Measurements from ENCODE around the gene LIN37. TPM values are rescaled to one million over a fixed set of nuclear protein-coding genes. Genes with fewer than 3 reads are reported as not detected.

Gene LIN37
- total RNA-seq, 2 donors from 2014 or later, result 5.1 to 7.5 TPM

DNA sequence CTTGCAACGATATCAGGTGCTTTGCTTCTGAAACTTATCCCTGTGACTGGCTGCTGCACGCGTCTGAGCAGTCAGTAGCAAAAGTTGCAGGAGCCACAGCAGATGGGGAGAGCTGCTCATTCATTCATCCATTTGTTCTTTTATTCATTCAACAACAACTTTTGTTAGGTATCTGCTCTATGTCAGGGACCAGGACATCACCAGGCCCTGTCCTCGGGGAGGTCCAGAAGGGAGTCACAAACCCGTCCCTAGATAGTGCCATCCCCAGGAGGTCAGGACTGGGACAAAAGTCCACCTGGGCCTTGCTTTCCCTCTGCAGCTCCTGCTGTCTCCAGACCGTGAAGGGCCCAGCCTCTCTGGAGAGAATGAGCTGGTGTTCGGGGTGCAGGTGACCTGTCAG is 29.6 kb downstream of the LIN37 start:
- Histone ChIP-seq H3K4me1 (no peaks in the 10 kb centered on the region), H3K27me3 (no peaks in the 10 kb centered on the region), H3K36me3 (no peaks in the 10 kb centered on the region), H3K4me3 (no peak overlapping the region), H3K9me3 (no peaks in the 10 kb centered on the region), H3K9ac (ENCODE audit: low read depth in 2 of 2, low read length in 2 of 2) (no peak overlapping the region), H3K27ac (no peak overlapping the region)
- DNase-seq, result no peak
- intact Hi-C loops (cut with DNase I), result no loop called here
- TF ChIP-seq CTCF (IDR thresholded peaks at IDR 0.05), result no peak

DNA sequence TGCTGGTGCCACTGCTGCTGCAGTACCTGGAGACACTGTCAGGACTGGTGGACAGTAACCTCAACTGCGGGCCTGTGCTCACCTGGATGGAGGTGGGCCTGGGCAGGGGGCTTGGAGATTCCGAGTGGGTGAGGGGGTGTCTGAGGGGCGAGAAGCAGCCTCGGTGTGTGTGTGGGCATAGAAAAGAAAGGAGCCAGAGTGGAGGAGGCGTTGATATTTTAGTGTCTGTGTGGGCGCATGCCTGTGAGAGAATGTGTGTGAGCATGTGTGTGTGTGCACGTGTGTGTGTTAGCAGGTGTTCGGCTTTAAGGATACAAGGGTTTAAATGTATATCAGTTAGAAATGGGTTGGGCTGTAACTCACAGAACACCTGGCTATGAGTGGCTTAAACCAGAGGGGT is 30.7 kb downstream of the LIN37 start:
- Histone ChIP-seq H3K9me3 (no peaks in the 10 kb centered on the region), H3K27me3 (no peaks in the 10 kb centered on the region), H3K9ac (ENCODE audit: low read depth in 2 of 2, low read length in 2 of 2) (no peak overlapping the region), H3K4me1 (no peaks in the 10 kb centered on the region), H3K27ac (no peak overlapping the region), H3K4me3 (no peak overlapping the region), H3K36me3 (no peaks in the 10 kb centered on the region)
- intact Hi-C loops (cut with DNase I), result no loop called here
- DNase-seq, result no peak
- TF ChIP-seq CTCF (IDR thresholded peaks at IDR 0.05), result no peak

- intact Hi-C loops (cut with DNase I), result no loop called here
- Histone ChIP-seq H3K27ac (no peak overlapping the region), H3K9me3 (no peaks in the 10 kb centered on the region), H3K36me3 (no peaks in the 10 kb centered on the region), H3K4me1 (no peaks in the 10 kb centered on the region), H3K4me3 (no peak overlapping the region), H3K9ac (ENCODE audit: low read depth in 2 of 2, low read length in 2 of 2) (no peak overlapping the region), H3K27me3 (no peaks in the 10 kb centered on the region)
- DNase-seq, result no peak
- no peak for TF ChIP-seq CTCF (IDR thresholded peaks at IDR 0.05)
Observed at GRCh38 chr19:35780058-35780457, 31.7 kb downstream of the LIN37 start.

DNA sequence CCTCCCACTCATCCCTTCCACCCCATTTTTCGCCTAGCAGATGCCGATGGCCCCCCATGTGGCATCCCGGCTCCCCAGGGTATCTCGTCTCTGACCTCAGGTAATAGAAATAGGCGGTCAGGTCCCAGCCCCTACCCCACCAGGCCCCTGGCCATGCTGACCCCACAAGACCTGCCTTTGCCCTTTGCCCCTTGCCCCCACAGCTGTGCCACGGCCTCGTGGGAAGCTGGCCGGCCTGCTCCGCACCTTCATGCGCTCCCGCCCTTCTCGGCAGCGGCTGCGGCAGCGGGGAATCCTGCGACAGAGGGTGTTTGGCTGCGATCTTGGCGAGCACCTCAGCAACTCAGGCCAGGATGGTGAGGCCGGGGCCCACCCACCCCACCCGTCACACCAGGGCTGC is 32.3 kb downstream of the LIN37 start:
- H3K4me3 ChIP-seq, result no peak overlapping the region

GRCh38 chr19:35781650-35782049 is 33.3 kb downstream of the LIN37 start:
- Histone ChIP-seq H3K27ac (no peak overlapping the region), H3K4me1 (no peaks in the 10 kb centered on the region), H3K9me3 (no peaks in the 10 kb centered on the region), H3K9ac (ENCODE audit: low read depth in 2 of 2, low read length in 2 of 2) (no peak overlapping the region), H3K36me3 (no peaks in the 10 kb centered on the region), H3K4me3 (no peak overlapping the region), H3K27me3 (no peaks in the 10 kb centered on the region)
- TF ChIP-seq CTCF (IDR thresholded peaks at IDR 0.05), result no peak
- intact Hi-C loops (cut with DNase I), result no loop called here
- DNase-seq, result no peak

More for the DNA sequence above, 32.3 kb downstream of the LIN37 start:
- Histone ChIP-seq H3K9ac (ENCODE audit: low read depth in 2 of 2, low read length in 2 of 2) (no peak overlapping the region), H3K36me3 (no peaks in the 10 kb centered on the region), H3K27ac (no peak overlapping the region), H3K27me3 (no peaks in the 10 kb centered on the region), H3K9me3 (no peaks in the 10 kb centered on the region), H3K4me1 (no peaks in the 10 kb centered on the region)
- intact Hi-C loops (cut with DNase I), result no loop called here
- no peak for TF ChIP-seq CTCF (IDR thresholded peaks at IDR 0.05)
- no peak for DNase-seq

DNA sequence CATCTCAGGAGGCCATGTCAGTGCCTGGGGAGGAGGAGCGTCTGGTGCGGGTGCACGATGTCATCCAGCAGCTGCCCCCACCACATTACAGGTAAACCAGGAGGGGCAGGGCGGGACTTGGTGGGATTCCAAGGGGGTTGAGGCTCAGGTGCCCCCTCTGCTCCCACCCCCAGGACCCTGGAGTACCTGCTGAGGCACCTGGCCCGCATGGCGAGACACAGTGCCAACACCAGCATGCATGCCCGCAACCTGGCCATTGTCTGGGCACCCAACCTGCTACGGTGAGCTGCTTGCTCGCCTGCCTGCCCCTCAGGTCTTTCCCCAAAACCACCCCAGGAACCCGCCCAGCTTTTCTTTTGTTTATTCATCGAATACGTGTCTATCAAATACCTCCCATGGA is 34.2 kb downstream of the LIN37 start:
- no peak overlapping the region for H3K27ac ChIP-seq
- no peaks in the 10 kb centered on the region for H3K36me3 ChIP-seq
- H3K27me3 ChIP-seq, result no peaks in the 10 kb centered on the region
- no peaks in the 10 kb centered on the region for H3K9me3 ChIP-seq
- no peak for TF ChIP-seq CTCF (IDR thresholded peaks at IDR 0.05)
- DNase-seq, result no peak
- no peak overlapping the region for H3K9ac ChIP-seq (ENCODE audit: low read depth in 2 of 2, low read length in 2 of 2)
- H3K4me1 ChIP-seq, result no peaks in the 10 kb centered on the region
- intact Hi-C loops (cut with DNase I), result no loop called here
- H3K4me3 ChIP-seq, result no peak overlapping the region
